Measurements from ENCODE around the gene PRKCH.

PRKCH gene

GRCh38 chr14:61343991-61344405 is 22.6 kb downstream of the PRKCH start:
- Histone ChIP-seq H3K4me2 (ENCODE audit: low read depth, low read length, poor library complexity, severe bottlenecking) (no peak overlapping the region), H3K4me3 (ENCODE audit: low read length, poor library complexity, severe bottlenecking) (no peak overlapping the region), H3K9me2 (replicated peaks; ENCODE audit: low read depth, low read length) (no peaks in the 10 kb centered on the region), H4K20me1 (ENCODE audit: insufficient read depth, low read length, poor library complexity, severe bottlenecking) (peaks cover 66% of the 10 kb centered on the region), H3K9ac (ENCODE audit: low read depth, low read length, poor library complexity, severe bottlenecking) (peak overlapping the region; percentile 5), H3K27me3 (ENCODE audit: insufficient read depth, low read length, poor library complexity, severe bottlenecking) (no peaks in the 10 kb centered on the region), H3K79me2 (ENCODE audit: insufficient read depth, low read length) (peaks cover 97% of the 10 kb centered on the region), H2AFZ (ENCODE audit: low read length) (no peak overlapping the region), H3F3A (ENCODE audit: low read depth) (0 out of 2 replicates have a peak, but pooled peaks cover 2% of the 10 kb centered on the region), H3K36me3 (ENCODE audit: insufficient read depth, low read length) (no peaks in the 10 kb centered on the region), H3K4me1 (ENCODE audit: insufficient read depth, low read length, poor library complexity, severe bottlenecking) (peaks cover 78% of the 10 kb centered on the region), H3K9me3 (ENCODE audit: insufficient read depth, low read depth, low read length) (no peaks in the 10 kb centered on the region)
- TF ChIP-seq EZH2phosphoT487 (IDR thresholded peaks at IDR 0.05; ENCODE audit: borderline replicate concordance) (no peak), CTCF (conservative IDR thresholded peaks at IDR 0.05; ENCODE audit: low read length) (no peak)

GRCh38 chr14:61344437-61345150 is 23.2 kb downstream of the PRKCH start:
- H3K9ac ChIP-seq (ENCODE audit: low read depth, low read length, poor library complexity, severe bottlenecking), result peak overlapping the region; percentile 5
- peaks cover 68% of the 10 kb centered on the region for H4K20me1 ChIP-seq (ENCODE audit: insufficient read depth, low read length, poor library complexity, severe bottlenecking)
- no peak overlapping the region for H2AFZ ChIP-seq (ENCODE audit: low read length)
- H3K9me3 ChIP-seq (ENCODE audit: insufficient read depth, low read depth, low read length), result no peaks in the 10 kb centered on the region
- peaks cover 78% of the 10 kb centered on the region for H3K4me1 ChIP-seq (ENCODE audit: insufficient read depth, low read length, poor library complexity, severe bottlenecking)
- 0 out of 2 replicates have a peak, but pooled peaks cover 2% of the 10 kb centered on the region for H3F3A ChIP-seq (ENCODE audit: low read depth)
- peaks cover 99% of the 10 kb centered on the region for H3K79me2 ChIP-seq (ENCODE audit: insufficient read depth, low read length)
- TF ChIP-seq EZH2phosphoT487 (IDR thresholded peaks at IDR 0.05; ENCODE audit: borderline replicate concordance), result no peak
- no peak for TF ChIP-seq CTCF (conservative IDR thresholded peaks at IDR 0.05; ENCODE audit: low read length)
- no peaks in the 10 kb centered on the region for H3K36me3 ChIP-seq (ENCODE audit: insufficient read depth, low read length)
- no peaks in the 10 kb centered on the region for H3K9me2 ChIP-seq (replicated peaks; ENCODE audit: low read depth, low read length)
- no peak overlapping the region for H3K4me2 ChIP-seq (ENCODE audit: low read depth, low read length, poor library complexity, severe bottlenecking)
- no peak overlapping the region for H3K4me3 ChIP-seq (ENCODE audit: low read length, poor library complexity, severe bottlenecking)
- no peaks in the 10 kb centered on the region for H3K27me3 ChIP-seq (ENCODE audit: insufficient read depth, low read length, poor library complexity, severe bottlenecking)

- Histone ChIP-seq H3K27me3 (ENCODE audit: insufficient read depth, low read length, poor library complexity, severe bottlenecking) (no peaks in the 10 kb centered on the region), H3K36me3 (ENCODE audit: insufficient read depth, low read length) (no peaks in the 10 kb centered on the region), H3K79me2 (ENCODE audit: insufficient read depth, low read length) (peaks cover 99% of the 10 kb centered on the region), H3K9me2 (replicated peaks; ENCODE audit: low read depth, low read length) (no peaks in the 10 kb centered on the region), H2AFZ (ENCODE audit: low read length) (no peak overlapping the region), H3F3A (ENCODE audit: low read depth) (0 out of 2 replicates have a peak, but pooled peaks cover 2% of the 10 kb centered on the region), H3K4me1 (ENCODE audit: insufficient read depth, low read length, poor library complexity, severe bottlenecking) (peaks cover 79% of the 10 kb centered on the region), H4K20me1 (ENCODE audit: insufficient read depth, low read length, poor library complexity, severe bottlenecking) (peaks cover 70% of the 10 kb centered on the region), H3K4me3 (ENCODE audit: low read length, poor library complexity, severe bottlenecking) (no peak overlapping the region), H3K9ac (ENCODE audit: low read depth, low read length, poor library complexity, severe bottlenecking) (peak overlapping the region; percentile 5), H3K9me3 (ENCODE audit: insufficient read depth, low read depth, low read length) (no peaks in the 10 kb centered on the region), H3K4me2 (ENCODE audit: low read depth, low read length, poor library complexity, severe bottlenecking) (no peak overlapping the region)
- TF ChIP-seq CTCF (conservative IDR thresholded peaks at IDR 0.05; ENCODE audit: low read length), result no peak
- no peak for TF ChIP-seq EZH2phosphoT487 (IDR thresholded peaks at IDR 0.05; ENCODE audit: borderline replicate concordance)
Observed at GRCh38 chr14:61345151-61345482, 23.7 kb downstream of the PRKCH start.

All from Loucy (cell line).